Ishikawa (cell line): ENCODE results near the gene PI4KB.

Source experiments
- CEBPB ChIP-seq: IDR thresholded peaks from 2 replicates; pipeline ENCODE4 v1.6.1; 2012
- CREB1 ChIP-seq: IDR thresholded peaks from 2 replicates; pipeline ENCODE4 v1.6.1; 2012; ENCODE audit warnings: low read depth
- EGR1 ChIP-seq: IDR thresholded peaks from 2 replicates; pipeline ENCODE4 v1.6.1; 2012
- EP300 ChIP-seq: IDR thresholded peaks from 2 replicates; pipeline ENCODE4 v1.6.1; 2012; ENCODE audit warnings: borderline replicate concordance
- FOXM1 ChIP-seq: IDR thresholded peaks from 2 replicates; pipeline ENCODE4 v1.6.1; 2012; ENCODE audit warnings: low read depth, borderline replicate concordance
- MAX ChIP-seq: IDR thresholded peaks from 2 replicates; pipeline ENCODE4 v1.6.1; 2012
- NFIC ChIP-seq: IDR thresholded peaks from 2 replicates; pipeline ENCODE4 v1.6.1; 2012
- RAD21 ChIP-seq: IDR thresholded peaks from 2 replicates; pipeline ENCODE4 v1.6.1; 2012; ENCODE audit warnings: low read depth
- TAF1 ChIP-seq: IDR thresholded peaks from 2 replicates; pipeline ENCODE4 v1.6.1; 2012; ENCODE audit warnings: low read depth, mild to moderate bottlenecking
- TCF12 ChIP-seq: IDR thresholded peaks from 2 replicates; pipeline ENCODE4 v1.6.1; 2012; ENCODE audit warnings: low read depth
- TEAD4 ChIP-seq: IDR thresholded peaks from 2 replicates; pipeline ENCODE4 v1.6.1; 2012
- YY1 ChIP-seq: IDR thresholded peaks from 2 replicates; pipeline ENCODE4 v1.6.1; 2012; ENCODE audit warnings: low read depth
- ZBTB7A ChIP-seq: IDR thresholded peaks from 2 replicates; pipeline ENCODE4 v1.6.1; 2012; ENCODE audit warnings: low read depth
- TF ChIP-seq, protein P1 (sequence below): IDR thresholded peaks from 2 replicates; pipeline ENCODE4 v1.6.1; 2012
- TF ChIP-seq, protein P2 (sequence below): IDR thresholded peaks from 2 replicates; pipeline ENCODE4 v1.6.1; 2012; ENCODE audit warnings: low read depth, mild to moderate bottlenecking

PI4KB gene

GRCh38 chr1:151340870-151341754 lies 13.9 kb upstream of the PI4KB start:
- TF ChIP-seq TEAD4 = no peak
- TF ChIP-seq RAD21 = peak; percentile 84
- TF ChIP-seq, protein P1, sequence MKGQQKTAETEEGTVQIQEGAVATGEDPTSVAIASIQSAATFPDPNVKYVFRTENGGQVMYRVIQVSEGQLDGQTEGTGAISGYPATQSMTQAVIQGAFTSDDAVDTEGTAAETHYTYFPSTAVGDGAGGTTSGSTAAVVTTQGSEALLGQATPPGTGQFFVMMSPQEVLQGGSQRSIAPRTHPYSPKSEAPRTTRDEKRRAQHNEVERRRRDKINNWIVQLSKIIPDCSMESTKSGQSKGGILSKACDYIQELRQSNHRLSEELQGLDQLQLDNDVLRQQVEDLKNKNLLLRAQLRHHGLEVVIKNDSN = peak; percentile 88

DNA sequence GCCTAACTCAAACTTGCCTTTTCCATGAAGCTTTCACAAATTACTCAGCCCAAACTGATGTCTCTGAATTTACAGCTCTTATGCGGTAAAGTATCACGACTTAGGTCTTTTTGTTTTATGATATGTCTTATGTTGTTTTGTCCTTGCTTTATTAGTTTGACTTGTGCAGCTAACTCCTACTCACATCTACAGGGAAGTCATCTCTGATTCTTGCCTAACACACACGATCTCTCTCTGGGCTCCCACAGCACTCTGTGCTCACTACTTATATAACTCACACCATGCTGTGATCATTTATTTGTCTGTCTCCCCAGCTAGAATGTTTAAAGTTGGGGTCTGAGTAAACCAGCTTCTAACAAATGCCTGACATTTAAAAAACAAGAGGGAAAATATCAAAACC lies 9.3 kb upstream of the PI4KB start:
- no peak for TF ChIP-seq ZBTB7A
- TF ChIP-seq CREB1 = no peak
- TF ChIP-seq TEAD4 = no peak
- TF ChIP-seq FOXM1 = no peak
- TF ChIP-seq CEBPB = no peak
- TF ChIP-seq YY1 = no peak
- TF ChIP-seq TCF12 = no peak
- TF ChIP-seq MAX = no peak
- TF ChIP-seq, protein P2, sequence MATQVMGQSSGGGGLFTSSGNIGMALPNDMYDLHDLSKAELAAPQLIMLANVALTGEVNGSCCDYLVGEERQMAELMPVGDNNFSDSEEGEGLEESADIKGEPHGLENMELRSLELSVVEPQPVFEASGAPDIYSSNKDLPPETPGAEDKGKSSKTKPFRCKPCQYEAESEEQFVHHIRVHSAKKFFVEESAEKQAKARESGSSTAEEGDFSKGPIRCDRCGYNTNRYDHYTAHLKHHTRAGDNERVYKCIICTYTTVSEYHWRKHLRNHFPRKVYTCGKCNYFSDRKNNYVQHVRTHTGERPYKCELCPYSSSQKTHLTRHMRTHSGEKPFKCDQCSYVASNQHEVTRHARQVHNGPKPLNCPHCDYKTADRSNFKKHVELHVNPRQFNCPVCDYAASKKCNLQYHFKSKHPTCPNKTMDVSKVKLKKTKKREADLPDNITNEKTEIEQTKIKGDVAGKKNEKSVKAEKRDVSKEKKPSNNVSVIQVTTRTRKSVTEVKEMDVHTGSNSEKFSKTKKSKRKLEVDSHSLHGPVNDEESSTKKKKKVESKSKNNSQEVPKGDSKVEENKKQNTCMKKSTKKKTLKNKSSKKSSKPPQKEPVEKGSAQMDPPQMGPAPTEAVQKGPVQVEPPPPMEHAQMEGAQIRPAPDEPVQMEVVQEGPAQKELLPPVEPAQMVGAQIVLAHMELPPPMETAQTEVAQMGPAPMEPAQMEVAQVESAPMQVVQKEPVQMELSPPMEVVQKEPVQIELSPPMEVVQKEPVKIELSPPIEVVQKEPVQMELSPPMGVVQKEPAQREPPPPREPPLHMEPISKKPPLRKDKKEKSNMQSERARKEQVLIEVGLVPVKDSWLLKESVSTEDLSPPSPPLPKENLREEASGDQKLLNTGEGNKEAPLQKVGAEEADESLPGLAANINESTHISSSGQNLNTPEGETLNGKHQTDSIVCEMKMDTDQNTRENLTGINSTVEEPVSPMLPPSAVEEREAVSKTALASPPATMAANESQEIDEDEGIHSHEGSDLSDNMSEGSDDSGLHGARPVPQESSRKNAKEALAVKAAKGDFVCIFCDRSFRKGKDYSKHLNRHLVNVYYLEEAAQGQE = no peak
- TF ChIP-seq TAF1 = no peak
- TF ChIP-seq, protein P1 = no peak
- no peak for TF ChIP-seq EP300

DNA sequence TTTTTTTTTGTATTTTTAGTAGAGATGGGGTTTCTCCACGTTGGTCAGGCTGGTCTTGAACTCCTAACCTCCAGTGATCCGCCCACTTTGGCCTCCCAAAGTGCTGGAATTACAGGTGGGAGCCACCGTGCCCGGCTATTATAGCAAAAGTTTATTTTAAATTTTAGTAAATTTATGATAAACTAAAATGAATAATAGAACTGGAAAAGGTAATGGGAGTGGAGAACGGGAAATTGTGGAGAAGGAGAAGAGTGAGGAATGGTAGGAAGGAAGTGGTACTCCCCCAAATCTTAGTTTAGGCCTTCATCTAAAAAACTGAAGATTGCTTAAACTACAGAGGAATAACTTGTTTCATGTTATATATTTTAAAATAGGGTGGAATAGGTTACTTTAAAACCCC lies 7.6 kb upstream of the PI4KB start:
- TF ChIP-seq, protein P2 = no peak
- TF ChIP-seq TEAD4 (no peak), FOXM1 (no peak), TCF12 (no peak), EGR1 (no peak)

DNA sequence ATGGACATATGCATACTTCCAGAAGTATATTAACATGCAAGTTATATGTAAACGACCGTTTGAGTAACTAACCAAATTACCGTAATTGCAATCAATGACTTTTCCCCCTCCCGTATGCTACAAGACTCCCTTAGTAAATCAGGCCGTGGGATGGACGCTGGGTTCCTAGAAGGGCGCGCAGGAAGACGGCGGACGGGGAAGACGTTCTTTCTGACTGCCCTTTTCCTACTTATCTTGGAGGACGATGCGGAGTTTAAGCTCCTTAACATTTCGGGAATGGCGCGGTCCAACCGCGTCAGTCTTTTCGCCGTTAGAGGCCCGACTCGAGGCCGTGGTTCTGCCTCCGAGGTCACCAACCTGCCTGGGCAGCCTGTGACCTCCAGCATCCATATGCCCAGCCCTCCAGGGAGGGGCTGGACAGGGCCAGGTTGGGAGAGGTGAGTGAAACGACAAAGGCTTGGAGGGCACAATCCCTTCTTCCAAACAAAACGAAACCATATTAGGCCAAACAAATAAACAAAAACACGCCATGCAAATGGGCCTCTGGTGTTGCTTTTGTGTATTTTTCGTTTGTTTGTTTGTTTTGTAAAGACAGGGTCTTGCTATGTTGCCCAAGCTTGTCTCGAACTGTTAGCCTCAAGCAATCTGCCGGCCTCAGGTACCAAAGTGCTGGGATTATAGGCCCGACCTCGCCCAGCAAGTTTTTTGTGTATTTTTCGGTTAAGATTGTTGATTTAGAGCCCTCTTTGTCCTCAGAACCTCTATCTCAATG lies 873 bp upstream of the PI4KB start:
- TF ChIP-seq MAX = no peak
- no peak for TF ChIP-seq TAF1
- no peak for TF ChIP-seq NFIC

DNA sequence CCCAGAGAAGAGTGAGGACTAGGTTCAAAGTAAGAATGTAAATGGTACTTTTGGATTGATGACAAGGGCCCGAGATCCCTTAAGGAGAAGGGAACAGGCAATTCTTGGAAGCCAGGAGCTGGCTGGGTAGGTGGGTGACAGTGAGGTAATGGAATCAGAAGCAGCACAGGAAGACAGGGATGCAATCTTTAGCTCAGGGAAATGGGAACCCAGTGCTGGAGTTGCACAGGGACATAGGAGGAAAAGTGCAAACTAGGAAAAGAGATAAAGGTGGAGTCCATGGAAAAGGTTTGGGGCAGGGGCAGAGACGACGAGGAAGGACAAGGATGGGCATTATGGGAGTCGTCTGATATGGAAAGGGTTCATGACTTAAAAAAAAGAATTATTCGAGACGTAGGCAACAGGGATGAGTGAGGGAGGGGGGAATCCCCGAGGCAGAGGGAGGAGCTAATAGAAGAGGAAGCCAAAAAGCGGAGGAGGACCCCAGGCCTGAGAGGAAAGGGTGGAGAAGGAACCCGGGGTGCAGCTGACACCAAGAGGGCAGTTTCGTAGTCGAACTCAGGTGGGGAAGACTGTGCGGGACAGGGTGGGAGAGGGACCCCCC lies 495 bp downstream of the PI4KB start:
- TF ChIP-seq CREB1 = no peak
- TF ChIP-seq ZBTB7A = no peak
- TF ChIP-seq, protein P2 = no peak
- TF ChIP-seq, protein P1 = no peak
